ENCODE data around the gene GRK5.

DNA sequence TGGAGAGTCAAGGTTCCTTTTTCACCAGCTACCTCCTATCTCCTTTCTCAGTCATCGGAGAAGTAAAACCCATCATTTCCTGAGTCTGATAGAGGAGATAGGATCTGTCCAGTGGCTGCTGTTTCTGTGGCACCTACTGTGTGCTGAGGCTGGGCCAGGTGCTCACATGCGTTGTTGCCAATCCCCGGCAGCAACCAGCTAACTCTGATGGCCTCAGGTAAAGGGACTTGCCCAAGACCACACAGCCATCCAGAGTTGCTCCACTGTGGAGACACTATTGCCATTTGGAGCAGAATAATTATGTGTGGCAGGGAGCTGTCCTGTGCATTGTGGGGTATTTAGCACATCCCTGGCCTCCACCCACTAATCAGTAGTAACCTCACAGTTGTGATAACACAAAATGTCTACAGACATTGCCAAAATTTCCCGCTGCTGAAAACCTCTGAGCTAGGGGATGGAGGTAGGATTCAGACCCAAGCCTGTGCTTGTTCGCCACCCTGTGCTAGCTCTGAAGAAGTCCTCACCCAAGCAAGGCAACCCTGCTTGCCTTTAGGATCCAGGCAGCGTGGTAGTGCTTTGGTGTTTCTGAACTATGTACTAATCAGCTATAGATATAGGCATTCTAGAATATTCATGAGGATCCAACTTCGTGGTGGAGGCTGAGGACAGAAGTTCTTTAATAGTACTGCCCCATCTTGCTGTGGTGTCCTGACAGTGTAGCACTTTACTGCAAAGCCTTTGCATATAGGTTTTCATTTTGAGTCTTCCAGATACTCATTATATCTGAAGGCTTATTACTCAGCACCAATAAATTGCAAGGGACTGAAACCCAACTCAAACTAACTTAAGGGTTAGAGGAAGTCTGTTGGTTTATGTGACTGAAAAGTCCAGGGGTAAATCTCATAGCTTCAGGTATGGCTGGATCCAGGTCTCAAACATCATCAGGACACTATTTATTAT, 164.6 kb downstream of the GRK5 start:
- TF ChIP-seq RAD21 (conservative IDR thresholded peaks at IDR 0.05) (no peak), TAF1 (IDR thresholded peaks at IDR 0.05; ENCODE audit: low read depth) (no peak), POLR2AphosphoS5 (IDR thresholded peaks at IDR 0.05) (no peak), SMC3 (conservative IDR thresholded peaks at IDR 0.05; ENCODE audit: poor library complexity) (no peak), EP300 (conservative IDR thresholded peaks at IDR 0.05; ENCODE audit: poor library complexity, severe bottlenecking) (no peak)
- TF ChIP-seq, protein P1, sequence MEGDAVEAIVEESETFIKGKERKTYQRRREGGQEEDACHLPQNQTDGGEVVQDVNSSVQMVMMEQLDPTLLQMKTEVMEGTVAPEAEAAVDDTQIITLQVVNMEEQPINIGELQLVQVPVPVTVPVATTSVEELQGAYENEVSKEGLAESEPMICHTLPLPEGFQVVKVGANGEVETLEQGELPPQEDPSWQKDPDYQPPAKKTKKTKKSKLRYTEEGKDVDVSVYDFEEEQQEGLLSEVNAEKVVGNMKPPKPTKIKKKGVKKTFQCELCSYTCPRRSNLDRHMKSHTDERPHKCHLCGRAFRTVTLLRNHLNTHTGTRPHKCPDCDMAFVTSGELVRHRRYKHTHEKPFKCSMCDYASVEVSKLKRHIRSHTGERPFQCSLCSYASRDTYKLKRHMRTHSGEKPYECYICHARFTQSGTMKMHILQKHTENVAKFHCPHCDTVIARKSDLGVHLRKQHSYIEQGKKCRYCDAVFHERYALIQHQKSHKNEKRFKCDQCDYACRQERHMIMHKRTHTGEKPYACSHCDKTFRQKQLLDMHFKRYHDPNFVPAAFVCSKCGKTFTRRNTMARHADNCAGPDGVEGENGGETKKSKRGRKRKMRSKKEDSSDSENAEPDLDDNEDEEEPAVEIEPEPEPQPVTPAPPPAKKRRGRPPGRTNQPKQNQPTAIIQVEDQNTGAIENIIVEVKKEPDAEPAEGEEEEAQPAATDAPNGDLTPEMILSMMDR (IDR thresholded peaks at IDR 0.05; ENCODE audit: poor library complexity, severe bottlenecking): no peak
- TF ChIP-seq, protein P2, sequence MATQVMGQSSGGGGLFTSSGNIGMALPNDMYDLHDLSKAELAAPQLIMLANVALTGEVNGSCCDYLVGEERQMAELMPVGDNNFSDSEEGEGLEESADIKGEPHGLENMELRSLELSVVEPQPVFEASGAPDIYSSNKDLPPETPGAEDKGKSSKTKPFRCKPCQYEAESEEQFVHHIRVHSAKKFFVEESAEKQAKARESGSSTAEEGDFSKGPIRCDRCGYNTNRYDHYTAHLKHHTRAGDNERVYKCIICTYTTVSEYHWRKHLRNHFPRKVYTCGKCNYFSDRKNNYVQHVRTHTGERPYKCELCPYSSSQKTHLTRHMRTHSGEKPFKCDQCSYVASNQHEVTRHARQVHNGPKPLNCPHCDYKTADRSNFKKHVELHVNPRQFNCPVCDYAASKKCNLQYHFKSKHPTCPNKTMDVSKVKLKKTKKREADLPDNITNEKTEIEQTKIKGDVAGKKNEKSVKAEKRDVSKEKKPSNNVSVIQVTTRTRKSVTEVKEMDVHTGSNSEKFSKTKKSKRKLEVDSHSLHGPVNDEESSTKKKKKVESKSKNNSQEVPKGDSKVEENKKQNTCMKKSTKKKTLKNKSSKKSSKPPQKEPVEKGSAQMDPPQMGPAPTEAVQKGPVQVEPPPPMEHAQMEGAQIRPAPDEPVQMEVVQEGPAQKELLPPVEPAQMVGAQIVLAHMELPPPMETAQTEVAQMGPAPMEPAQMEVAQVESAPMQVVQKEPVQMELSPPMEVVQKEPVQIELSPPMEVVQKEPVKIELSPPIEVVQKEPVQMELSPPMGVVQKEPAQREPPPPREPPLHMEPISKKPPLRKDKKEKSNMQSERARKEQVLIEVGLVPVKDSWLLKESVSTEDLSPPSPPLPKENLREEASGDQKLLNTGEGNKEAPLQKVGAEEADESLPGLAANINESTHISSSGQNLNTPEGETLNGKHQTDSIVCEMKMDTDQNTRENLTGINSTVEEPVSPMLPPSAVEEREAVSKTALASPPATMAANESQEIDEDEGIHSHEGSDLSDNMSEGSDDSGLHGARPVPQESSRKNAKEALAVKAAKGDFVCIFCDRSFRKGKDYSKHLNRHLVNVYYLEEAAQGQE (IDR thresholded peaks at IDR 0.05; ENCODE audit: borderline replicate concordance): no peak
